GM19467 (cell line): ENCODE data around the gene ALKBH4.
A peak's percentile ranks its signal among the peaks of the same experiment; 100 is the strongest.
"Not testable (repeated sequence)": the region's sequence is repeated elsewhere in the genome, so short reads cannot be mapped to it uniquely, and the experiment has no call there.

ENCODE experiments used
- ATAC-seq: cut with Tn5 transposase; IDR thresholded peaks from one replicate; pipeline ENCODE4 v1.9.1; 2021; ENCODE audit warnings: mild to moderate bottlenecking, moderate library complexity; ENCODE audit not compliant: unreplicated experiment

Gene ALKBH4

DNA sequence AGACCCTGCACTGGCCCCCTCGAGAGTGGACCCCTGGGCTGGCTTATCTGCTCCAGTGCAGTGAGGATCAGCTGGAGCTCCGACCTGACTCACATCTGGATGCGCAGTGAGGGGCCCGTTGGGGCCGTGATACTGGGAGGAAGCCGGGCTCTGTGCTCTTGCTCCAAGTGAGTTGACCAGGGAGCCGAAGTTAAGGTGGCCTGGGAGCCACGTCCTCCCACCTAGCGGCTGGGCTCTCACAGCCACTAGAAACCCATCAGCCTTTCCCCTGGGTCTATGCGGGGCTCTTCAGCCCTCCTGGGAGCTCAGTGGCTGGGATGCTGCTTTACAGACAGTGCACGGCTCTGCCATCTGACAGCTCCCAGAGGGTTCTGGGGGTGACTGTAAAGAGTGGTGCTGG, 9.1 kb downstream of the ALKBH4 start:
- ATAC-seq: no peak

DNA sequence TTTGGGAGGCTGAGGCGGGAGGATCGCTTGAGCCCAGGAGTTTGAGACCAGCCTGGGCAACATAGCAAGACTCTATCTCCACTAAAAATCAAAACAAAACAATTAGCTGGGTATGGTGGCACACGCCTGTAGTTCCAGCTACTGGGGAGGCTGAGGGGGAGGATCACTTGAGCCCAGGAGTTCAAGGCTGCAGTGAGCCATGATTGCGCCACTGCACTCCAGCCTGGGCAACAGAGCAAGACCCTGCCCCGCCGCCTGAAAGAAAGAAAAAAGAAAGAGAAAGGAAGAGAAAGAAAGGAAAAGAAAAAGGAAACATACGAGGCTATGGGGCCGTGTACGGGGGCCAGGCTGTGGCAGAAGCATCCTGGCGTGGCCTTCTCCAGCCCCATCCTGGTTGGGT, 9.7 kb downstream of the ALKBH4 start:
- ATAC-seq: not testable (repeated sequence)

DNA sequence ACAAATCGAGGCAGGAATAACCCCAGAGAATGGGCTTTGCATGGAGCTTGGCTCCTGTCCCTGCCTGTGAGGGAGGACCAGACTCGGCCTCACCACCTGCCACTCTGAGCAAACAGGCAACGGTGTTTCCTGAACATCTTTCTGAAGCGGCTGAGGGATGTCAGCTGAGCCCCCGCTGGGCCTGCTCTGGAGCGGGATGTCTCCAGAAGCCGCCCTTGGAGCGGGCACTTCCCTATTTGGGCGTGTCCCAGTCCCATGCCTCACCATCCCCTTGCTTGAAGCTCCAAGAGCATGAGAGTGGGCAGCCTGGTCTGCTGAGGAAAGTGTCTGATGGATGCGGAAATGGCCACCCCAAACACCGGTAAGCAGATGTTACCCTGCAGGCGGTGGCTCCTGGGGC, 10.2 kb downstream of the ALKBH4 start:
- ATAC-seq: no peak

DNA sequence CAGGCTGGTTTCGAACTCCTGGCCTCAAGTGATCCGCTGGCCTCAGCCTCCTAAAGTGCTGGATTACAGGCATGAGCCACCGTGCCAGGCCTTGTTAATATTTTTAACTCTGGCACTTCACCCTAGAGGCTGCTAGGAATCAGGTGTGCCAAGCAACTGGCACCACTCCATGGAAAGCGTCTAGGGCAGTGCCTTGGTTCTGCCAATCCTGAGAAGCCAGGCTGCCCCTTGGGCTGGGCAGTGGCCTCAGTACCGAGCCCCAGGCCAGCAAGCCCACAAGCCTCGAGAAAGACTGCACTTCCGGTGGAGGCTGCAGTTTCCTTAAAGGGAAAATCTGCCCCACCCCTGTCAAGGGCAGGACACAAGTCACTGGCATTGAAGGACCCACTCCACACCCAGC, 11.3 kb downstream of the ALKBH4 start:
- no peak for ATAC-seq

DNA sequence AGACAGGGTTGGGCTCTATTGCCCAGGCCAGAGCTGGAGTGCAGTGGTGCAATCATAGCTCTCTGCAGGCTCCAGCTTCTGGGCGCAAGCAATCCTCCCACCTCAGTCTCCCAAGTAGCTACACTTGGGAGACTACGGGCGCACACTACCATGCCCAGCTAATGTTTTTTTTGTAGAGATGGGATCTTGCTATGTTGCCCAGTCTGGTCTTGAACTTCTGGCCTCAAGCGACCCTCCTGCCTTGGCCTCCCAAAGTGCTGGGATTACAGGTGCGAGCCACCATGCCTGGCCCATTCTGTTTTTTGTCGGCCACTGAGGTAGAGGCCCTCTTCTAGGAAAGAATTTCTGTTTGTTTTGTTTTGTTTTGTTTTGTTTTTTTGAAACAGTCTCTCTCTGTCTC, 12.2 kb downstream of the ALKBH4 start:
- no peak for ATAC-seq

DNA sequence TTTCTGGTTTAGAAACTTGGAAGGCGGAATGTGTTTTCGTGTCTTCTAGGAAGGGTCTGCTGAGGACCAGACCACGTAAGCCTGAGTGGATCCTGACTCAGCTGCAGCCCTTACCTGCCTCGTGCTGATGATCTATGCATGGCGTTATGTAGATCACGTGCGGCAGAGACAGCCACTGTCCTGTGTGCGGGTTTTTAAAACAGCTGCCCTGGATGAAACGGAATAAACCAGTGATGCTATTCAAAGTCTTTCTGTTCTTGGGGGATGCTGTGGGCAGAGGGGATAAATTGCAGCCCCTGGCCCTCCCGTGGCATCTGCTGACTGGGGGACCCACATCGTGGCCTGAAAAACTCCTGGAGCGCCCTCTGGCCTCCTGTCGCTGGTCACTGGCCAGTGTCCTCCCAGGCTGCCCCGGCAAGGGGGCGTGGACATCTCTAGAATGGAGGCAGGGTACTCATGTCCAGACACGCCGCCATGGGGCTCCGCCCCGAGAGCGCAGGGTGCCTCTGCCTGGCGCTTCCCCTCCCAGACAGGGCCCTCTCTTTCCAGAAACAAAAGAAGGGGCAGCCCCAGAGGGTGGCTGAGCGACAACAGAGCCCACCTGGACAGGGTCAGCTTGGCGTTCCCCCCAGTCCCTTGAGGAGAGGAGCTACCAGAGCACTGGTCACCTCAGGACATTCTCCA, 13.2 kb downstream of the ALKBH4 start:
- no peak for ATAC-seq

DNA sequence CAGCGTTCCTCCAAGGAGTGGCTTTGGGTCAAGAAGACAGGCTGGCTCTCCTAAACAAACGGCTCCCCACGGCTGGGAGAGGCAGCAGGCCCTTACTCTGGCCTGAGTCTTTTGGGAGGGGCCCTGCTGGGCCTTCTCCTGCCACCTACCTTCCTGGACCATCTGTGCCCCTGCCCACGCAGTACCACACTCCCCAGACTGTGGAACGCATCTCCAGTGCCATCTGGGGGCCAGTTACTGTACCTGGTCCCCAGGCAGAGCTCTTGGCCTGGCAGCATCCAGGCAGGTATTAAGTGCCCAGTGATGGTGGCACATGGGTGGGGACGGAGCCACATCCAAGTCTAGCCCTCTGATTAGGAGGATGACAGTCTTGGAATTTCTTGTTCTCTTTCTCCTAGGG, 14.4 kb downstream of the ALKBH4 start:
- ATAC-seq: no peak

DNA sequence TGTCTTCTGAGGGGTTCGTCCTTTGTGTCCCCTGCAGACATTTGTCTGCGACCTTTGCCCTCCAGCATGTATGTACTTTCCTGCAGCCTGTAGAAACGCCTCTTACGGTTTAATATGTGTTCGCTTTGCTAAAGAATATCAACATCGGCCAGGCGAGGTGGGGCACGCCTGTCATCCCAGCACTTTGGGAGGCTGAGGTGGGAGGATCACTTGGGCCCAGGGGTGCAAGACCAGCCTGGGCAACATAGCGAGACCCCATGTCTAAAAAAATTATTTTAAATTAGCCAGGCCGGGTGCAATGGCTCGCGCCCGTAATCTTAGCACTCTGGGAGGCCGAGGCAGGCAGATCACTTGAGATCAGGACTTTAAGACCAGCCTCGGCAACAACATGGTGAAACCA, 15.5 kb downstream of the ALKBH4 start:
- no peak for ATAC-seq

DNA sequence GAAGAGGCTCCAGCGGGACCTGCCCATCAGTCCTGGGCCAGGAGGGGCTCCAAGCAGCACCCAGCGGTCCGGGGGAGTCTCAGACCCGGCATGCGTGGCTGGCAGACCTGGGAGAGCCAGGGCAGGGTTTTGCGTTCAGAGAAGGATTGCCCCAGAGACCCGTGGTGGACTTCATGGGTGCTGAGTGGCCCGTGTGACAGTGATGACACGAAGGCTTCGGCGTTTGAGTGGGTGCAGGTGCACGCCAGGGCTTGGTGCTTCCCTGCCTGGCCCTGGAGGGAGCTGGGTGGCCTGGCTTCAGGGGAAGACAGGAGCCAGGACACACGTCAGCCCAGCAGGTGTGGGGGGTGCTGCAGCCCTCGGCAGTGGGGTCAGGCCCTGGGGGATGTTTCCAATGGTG, 17.4 kb downstream of the ALKBH4 start:
- ATAC-seq: no peak

DNA sequence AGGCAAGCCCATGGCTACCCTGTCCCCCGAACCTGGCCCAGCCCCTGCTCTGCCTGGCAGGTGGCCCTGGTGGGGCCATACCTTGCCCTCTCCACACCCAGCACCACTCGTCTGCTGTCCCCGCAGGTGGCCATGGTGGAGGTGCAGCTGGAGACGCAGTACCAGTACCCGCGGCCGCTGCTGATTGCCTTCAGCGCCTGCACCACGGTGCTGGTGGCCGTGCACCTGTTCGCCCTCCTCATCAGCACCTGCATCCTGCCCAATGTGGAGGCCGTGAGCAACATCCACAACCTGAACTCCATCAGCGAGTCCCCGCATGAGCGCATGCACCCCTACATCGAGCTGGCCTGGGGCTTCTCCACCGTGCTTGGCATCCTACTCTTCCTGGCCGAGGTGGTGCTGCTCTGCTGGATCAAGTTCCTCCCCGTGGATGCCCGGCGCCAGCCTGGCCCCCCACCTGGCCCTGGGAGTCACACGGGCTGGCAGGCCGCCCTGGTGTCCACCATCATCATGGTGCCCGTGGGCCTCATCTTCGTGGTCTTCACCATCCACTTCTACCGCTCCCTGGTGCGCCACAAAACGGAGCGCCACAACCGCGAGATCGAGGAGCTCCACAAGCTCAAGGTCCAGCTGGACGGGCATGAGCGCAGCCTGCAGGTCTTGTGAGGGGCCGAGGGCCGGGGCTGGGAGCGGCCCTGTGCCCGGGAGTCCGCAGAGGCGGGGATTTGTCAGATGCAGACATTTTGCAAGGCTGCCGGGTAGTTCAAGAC, 18.1 kb downstream of the ALKBH4 start:
- ATAC-seq: no peak

DNA sequence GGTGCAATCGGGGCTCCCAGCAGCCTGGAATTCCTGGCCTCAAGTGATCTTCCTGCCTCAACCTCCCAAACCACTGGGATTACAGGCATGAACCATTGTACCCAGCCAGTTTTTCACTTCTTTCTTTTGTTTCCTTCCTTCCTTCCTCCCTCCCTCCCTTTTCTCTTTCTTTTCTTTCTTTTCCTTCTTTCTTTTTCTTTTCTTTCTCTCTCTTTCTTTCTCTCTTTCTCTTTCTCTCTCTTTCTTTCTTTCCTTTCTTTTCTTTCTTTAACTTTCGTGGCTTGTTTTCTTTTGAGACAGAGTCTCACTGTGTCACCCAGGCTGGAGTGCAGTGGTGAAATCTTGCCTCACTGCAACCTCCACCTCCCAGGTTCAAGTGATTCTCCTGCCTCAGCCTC, 19.0 kb downstream of the ALKBH4 start:
- no peak for ATAC-seq

DNA sequence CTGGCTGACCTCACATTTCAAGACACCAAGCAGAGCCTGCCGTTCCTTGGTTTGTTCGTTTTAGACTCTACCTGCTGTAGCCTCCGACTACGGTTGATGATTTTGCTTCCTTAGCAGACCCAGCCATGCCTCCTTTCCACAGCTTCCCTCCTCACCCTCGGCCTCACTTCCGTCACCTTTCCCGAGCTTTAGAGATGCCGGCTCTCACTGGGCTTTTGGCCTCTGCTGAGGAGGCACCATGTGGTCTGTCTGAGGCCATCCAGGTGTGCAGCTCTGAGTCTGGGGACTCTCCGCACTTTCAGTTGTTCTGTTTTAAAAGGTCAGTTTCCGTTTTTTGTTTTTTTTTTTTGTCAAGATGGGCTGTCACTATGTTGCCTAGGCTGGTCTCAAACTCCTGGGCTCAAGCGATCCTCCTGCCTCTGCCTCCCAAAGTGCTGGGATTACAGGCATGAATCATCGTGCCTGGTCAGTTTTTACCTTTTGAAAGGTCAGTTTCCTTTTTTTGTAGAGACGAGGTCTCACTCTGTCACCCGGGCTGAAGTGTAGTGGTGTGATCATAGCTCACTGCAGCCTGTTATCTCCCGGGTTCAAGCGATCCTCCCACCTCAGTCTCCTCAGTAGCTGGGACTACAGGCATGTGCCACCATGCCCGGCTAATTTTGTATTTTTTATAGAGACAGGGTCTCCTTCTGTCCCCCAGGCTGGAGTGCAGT, 19.5 kb downstream of the ALKBH4 start:
- no peak for ATAC-seq

DNA sequence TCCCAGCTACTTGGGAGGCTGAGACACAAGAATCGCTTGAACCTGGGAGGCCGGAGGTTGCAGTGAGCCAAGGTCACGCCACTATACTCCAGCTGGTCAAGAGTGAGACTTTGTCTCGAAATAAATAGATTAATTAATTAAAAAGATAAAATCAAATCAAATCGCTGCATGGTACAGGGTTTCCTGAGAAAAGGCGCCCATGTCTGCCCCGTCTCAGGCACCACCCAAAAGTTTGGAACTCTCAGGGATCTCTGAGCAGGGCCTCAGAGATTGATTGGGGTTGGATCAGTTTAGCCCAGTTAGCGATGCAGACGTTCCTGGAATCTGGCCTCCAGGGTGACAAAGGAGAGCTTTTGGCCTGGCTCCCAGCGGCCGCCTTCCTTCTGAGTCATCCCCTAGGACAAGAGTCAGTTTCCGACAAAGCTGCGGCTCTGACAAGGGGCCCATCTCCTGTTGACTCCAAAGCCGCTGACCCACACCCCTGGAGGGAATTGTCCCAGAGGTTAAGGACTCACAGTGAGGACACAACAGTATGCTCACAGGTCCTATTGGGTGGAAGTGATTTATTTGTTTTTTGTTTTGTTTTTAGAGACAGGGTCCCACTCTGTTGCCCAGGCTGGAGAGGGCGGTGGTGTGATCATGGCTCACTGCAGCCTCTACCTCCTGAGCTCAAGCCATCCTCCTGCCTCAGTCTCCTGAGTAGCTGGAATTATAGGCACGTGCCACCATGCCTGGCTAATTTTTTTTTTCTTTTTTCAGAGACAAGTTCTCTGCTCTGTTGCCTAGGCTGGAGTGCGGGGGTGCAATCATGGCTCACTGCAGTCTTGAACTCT, 24.5 kb downstream of the ALKBH4 start:
- no peak for ATAC-seq

DNA sequence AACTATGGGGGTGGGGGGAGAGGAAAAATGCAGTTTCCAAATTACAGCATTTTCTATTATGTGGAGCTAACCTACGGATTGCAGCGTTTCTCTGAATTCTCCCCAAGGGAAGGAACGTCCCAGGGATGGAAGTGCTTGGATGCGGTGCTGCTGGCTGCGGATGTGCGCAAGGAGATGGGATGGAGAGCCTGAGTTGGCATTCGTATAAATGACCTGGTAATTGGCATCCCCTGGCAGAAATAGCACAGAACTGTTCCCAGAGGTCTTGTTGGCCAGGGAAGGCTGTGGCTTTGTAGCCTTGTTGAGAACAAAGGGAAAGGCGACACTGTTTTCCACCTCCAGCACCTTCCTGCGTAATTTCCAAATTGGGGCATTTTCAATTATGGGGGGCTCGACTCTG, 28.5 kb downstream of the ALKBH4 start:
- ATAC-seq: no peak

DNA sequence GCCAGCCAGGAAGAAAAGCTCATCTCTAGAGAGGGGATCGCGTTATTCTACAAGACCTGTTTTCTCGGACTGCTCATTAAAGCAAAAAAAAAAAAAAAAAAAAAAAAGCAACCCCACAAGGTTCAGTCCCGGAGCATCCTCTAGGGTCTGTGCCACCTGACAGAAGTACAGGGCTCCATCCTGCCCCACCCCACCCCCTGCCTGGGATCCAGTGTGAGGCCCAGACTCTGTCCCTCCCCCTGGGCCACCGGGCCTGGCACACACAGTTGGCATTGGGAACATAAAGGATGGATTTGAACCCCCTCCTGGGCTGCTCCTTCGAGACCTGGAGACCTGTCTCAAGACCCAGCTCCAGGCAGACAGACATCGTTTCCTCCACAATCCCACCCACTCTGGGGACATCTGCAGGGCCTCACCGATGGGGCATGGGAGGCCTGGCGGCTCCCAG, 30.6 kb downstream of the ALKBH4 start:
- ATAC-seq: no peak

DNA sequence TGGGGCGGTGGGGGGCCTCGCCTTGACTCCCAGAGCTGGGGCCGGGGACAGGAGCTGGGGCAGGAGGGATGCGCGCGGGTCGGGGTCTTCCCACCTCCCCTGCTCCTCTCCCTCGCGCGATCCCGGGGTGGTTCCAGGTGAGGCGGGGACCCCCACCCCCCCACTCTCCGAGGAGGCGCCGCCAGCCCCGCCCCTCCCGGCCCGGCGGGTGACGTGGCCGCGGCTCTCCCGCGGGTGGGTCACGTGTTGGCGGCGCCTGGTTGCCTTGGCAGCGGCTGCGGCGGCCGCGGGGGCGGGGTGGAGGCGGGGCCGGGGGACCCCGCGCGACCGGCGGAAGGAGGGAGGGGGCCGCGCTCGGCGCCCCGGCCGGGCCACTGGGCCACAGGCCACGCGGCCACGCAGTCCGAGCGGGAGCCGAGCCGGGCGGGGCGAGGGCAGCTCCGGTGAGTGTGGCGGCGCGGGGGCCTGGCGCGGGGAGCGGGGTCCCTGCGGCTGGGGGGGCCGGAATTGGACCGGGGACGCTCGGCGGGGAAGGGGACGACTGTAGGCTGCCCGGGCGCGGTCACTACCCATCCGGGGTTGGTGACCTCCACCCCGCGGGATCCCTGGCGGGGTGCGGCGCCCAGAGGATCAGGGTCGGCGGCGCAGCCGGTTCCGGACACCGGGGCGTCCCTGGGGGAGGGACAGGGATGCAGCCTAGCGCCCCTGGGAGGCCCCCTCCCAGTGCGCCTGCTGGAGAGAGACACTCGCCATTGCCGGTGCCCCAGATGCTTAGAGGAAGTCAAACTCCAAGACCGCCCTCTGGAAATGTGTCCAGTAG, 31.2 kb downstream of the ALKBH4 start, which contains the start of gene ORAI2:
ORAI2 (plus strand) TSS at position 357 of the 820 bp plus-strand sequence. CDS start 5,382 bp downstream, outside the sequence.
- peak; percentile 68 for ATAC-seq

DNA sequence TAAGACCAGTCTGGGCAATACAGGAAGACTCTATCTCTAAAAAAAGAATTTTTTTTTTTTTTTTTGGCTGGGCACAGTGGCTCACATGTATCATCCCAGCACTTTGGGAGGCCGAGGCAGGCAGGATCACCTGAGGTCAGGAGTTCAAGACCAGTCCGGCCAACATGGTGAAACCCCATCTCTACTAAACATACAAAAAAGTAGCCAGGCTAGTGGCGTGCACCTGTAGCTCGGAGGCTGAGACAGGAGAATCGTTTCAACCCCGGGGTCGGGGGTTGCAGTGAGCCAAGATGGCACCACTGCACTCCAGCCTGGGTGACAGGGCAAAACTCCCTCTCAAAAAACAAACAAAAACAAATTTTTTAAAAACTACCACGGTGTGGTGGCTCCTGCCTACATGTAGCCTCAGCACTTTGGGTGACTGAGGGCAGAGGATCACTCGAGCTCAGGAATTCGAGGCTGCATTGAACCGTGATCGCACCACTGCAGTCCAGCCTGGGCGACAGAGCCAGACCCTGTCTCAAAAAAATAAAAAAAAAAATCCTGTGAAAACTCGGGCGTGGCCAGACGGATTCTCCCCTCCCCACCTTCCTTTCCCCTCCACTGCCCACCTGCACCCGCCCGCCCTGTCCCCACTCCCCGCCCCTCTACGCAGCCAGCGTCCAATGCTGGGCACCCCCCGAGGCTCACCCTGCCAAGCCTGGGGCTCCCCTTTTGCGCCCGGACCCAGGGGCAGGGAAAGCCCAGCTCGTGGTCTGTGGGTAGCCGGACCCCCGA, 32.0 kb downstream of the ALKBH4 start:
- ATAC-seq: peak; percentile 15

DNA sequence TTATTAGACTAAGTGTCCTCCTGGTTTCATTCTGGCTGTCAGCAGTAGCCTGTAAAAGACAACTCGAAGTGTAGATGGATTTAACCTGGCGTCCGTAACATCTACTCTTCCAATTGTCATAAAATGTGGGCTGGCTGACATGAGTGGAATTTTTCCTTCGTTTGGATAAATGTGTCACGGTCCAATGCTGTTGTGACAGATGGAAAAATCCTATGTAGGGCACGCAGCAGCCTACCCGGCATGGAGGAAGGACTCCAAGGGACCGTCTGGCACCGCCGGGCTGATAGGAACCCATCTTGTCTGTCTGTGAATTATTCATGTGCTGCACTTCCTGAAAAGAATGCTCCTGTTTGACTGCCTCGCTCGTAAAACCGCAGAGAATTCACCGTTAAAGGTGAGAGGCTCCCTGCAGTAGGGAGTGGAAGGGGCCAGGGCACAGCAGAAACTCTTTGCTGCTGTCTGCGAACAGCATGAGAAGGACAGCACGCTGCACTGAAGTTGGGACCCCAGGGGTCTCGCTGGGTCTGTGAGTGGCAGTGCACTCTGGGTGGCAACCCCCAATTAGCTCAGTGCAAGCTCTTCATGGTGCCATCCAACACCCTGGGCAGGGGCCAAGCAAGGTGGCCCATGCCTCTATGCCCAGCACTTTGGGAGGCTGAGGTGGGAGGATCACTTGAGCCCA, 32.9 kb downstream of the ALKBH4 start:
- no peak for ATAC-seq
